ENCODE data around the gene ELK3.

- TF ChIP-seq CTCF (conservative IDR thresholded peaks at IDR 0.05 in 1 of 2, IDR thresholded peaks at IDR 0.05 in 1 of 2; ENCODE audit: extremely low read depth in 1 of 2, insufficient read depth in 1 of 2, low read depth in 1 of 2, low read length in 2 of 2) = no peak
- TF ChIP-seq EZH2 (IDR thresholded peaks at IDR 0.05; ENCODE audit: borderline replicate concordance, low read length) = no peak
Observed at GRCh38 chr12:96176575-96176974, 17.6 kb upstream of the ELK3 start.

All from mammary epithelial cell (primary cell).